ENCODE results near the gene GRIA4. TPM values are rescaled to one million over a fixed set of nuclear protein-coding genes. Genes with fewer than 3 reads are reported as not detected.
"Not testable (repeated sequence)": the region's sequence is repeated elsewhere in the genome, so short reads cannot be mapped to it uniquely, and the experiment has no call there.

GRIA4 gene
- total RNA-seq, 2 experiments from 2014 or later: not detected

DNA sequence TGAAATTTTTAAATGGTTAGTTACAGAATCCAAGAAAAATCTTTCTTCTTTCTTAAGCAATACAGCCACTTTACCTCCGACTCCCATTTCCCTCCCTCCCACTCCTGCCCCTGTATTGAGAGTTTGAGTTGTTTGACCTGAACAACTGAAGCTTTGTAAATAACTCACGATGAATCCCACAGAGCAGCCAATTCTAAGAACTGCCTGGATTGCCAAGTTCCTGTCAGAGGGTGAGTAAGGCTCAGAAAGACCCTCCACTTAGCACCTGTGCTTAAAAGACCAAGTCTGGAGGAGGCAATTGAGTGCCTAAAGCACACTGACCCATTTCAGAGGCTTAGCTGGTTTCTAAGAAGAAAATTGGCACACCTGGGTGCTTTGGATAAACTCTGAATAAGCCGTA, 253.7 kb downstream of the GRIA4 start:
- Mint-ChIP-seq H3K27me3 (peaks cover 5% of the 10 kb centered on the region), H3K27ac (no peak overlapping the region), H3K36me3 (no peaks in the 10 kb centered on the region), H3K9me3 (no peaks in the 10 kb centered on the region), H3K4me3 (no peak overlapping the region), H3K4me1 (ENCODE audit: low read depth) (no peaks in the 10 kb centered on the region)
- ChIA-PET CTCF (interaction anchor here (0.9 to 2.2 kb wide), 5 partner anchors 9 to 916 kb away, joined by 3 to 12 read pairs (median 4); no protein-coding TSS in a partner anchor), POLR2A (no interaction called here)
- intact Hi-C loops (cut with micrococcal nuclease): no loop called here
- no peak for DNase-seq

DNA sequence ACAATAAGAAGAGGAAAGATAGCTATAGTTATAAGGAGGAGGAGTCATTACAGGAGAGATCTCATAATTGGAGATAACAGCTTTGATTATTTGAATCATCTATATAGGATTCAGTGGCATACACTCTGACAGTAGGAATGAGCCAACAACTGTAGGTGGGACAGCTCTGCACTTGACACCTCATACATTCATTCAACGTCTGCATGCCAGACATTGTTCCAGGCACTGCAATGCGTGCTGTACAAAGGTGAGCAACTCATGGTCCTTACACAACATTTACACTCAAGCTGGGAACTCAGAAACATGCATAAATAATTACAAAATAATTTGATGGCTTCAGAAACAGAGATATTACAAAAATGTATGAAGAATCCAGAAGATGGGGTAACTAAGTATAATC, 257.9 kb downstream of the GRIA4 start:
- H3K4me1 Mint-ChIP-seq (ENCODE audit: low read depth): no peaks in the 10 kb centered on the region

DNA sequence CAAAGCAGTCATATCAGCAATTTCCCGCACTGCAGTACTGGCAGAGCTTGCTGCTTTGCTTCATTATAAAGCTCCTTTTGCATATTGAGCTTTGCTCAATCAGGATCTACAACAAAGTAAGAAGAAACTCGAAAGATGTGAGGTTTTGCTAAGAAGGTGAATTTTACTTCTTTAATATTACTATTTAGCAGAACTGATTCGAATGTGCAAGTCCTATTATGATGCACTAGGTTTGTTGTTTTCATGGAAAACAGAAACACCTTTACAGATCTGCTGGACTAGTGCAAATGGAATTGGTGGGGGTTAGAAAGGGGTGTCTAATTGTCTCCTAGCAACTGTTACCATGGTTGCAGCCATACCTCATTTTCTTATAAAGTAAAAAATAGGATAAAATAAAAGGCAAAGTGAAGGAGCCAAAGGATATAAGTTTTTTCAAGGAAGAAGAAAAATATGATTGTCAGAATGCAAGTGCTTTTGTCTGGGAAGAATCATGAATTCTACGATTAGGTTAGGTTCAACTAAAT, 259.0 kb downstream of the GRIA4 start:
- POLR2A ChIA-PET: no interaction called here
- Mint-ChIP-seq H3K4me3 (no peak overlapping the region), H3K27me3 (peaks cover 1% of the 10 kb centered on the region), H3K27ac (no peak overlapping the region), H3K4me1 (ENCODE audit: low read depth) (no peaks in the 10 kb centered on the region), H3K9me3 (peaks cover under 1% of the 10 kb centered on the region), H3K36me3 (no peaks in the 10 kb centered on the region)
- CTCF ChIA-PET: no interaction called here
- no peak for DNase-seq
- intact Hi-C loops (cut with micrococcal nuclease): no loop called here

More for the DNA sequence above, 257.9 kb downstream of the GRIA4 start:
- intact Hi-C loops (cut with micrococcal nuclease): no loop called here
- CTCF ChIA-PET: no interaction called here
- POLR2A ChIA-PET: no interaction called here
- Mint-ChIP-seq H3K9me3 (no peaks in the 10 kb centered on the region), H3K4me3 (no peak overlapping the region), H3K27ac (no peak overlapping the region), H3K27me3 (peaks cover 3% of the 10 kb centered on the region), H3K36me3 (no peaks in the 10 kb centered on the region)
- no peak for DNase-seq

DNA sequence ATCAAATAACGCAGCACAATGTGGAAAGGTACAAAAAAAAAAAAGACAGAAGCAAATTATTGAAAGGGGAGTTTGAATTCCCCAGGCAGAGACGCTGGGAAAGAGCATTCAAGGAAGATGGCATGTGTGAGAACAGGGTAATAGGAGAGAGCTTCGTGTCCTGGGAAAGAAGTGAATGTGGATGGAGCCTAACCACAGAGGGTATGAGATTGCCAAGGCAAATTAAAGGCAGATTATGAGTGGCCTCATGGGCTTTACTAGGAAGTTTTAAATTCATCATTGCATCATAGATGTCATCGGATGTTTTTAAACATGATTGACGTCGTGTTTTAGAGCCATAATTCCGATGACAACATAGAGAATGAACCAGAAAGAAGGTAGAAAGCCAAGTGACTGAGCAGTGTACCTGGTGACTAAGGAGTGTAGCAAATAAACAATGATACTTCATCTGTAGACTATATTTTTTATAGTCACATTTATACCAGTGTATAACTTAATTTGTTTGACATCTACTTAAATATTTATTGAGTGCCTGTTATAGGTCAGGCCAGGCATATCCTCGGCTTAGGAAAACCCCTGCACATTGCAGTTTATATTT, 260.7 kb downstream of the GRIA4 start:
- ChIA-PET CTCF (no interaction called here), POLR2A (no interaction called here)
- no peak for DNase-seq
- Mint-ChIP-seq H3K27me3 (peaks cover 1% of the 10 kb centered on the region), H3K4me3 (no peak overlapping the region), H3K27ac (no peak overlapping the region), H3K9me3 (peaks cover 9% of the 10 kb centered on the region), H3K4me1 (ENCODE audit: low read depth) (no peaks in the 10 kb centered on the region), H3K36me3 (no peaks in the 10 kb centered on the region)
- intact Hi-C loops (cut with micrococcal nuclease): no loop called here

DNA sequence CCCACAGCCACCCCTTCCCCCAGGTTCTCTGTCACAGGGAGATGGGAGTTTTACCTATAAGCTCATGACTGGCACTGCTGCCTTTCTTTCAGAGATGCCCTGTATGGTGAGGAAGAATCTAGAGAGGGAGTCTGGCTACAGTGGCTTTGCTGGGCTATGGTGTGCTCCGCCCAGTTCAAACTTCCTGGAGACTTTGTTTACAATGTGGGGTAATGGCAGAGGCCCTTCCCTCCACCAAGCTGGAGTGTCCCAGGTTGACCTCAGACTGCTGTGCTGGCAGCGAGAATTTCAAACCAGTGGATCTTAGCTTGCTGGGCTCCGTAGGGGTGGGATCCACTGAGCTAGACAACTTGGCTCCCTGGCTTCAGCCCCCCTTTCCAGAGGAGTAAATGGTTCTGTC, 268.6 kb downstream of the GRIA4 start:
- intact Hi-C loops (cut with micrococcal nuclease): no loop called here
- H3K4me3 Mint-ChIP-seq: no peak overlapping the region
- no peak for DNase-seq
- peaks cover 9% of the 10 kb centered on the region for H3K9me3 Mint-ChIP-seq
- no peak overlapping the region for H3K27ac Mint-ChIP-seq
- H3K36me3 Mint-ChIP-seq: no peaks in the 10 kb centered on the region
- ChIA-PET CTCF (no interaction called here), POLR2A (no interaction called here)
- no peaks in the 10 kb centered on the region for H3K4me1 Mint-ChIP-seq (ENCODE audit: low read depth)
- peaks cover 9% of the 10 kb centered on the region for H3K27me3 Mint-ChIP-seq

DNA sequence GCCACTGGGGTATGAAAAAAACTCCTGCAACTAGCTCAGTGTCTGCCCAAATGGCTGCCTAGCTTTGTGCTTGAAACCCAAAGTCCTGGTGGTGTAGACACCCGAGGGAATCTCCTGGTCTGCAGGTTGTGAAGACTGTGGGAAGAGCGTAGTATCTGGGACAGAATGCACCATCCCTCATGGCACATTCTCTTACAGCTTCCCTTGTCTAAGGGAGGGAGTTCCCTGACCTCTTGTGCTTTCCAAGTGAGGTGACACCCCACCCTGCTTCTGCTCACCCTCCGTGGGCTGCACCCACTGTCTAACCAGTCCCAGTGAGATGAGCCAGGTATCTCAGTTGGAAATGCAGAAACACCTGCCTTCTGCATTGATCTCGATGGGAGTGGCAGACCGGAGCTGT, 269.1 kb downstream of the GRIA4 start:
- DNase-seq; H3K27ac Mint-ChIP-seq; CTCF ChIA-PET; H3K27me3 Mint-ChIP-seq; H3K4me1 Mint-ChIP-seq (ENCODE audit: low read depth); H3K9me3 Mint-ChIP-seq; H3K36me3 Mint-ChIP-seq; intact Hi-C loops (cut with micrococcal nuclease); POLR2A ChIA-PET; H3K4me3 Mint-ChIP-seq: not testable (repeated sequence)

DNA sequence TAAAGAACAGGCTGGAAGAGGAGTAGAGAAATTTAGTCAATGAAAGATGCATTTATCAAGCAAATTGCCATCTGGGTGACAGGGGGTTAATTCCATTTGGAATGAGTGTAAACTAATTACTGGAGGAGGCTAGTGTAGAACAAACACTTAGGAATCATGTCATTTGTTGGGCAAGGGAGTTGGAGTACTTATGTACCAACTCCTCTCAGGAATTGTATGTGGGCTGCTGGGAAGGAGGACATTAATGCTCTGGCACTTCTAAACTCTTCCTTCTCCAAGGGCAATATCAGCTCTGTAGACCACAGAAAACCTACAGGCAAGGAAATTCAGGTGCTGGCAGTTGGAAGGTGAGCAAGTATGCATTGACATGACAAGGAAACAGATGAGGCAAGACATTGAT, 271.2 kb downstream of the GRIA4 start:
- intact Hi-C loops (cut with micrococcal nuclease): no loop called here
- ChIA-PET POLR2A (no interaction called here), CTCF (no interaction called here)
- Mint-ChIP-seq H3K36me3 (no peaks in the 10 kb centered on the region), H3K27ac (no peak overlapping the region), H3K4me3 (no peak overlapping the region), H3K4me1 (ENCODE audit: low read depth) (no peaks in the 10 kb centered on the region), H3K27me3 (peaks cover 9% of the 10 kb centered on the region), H3K9me3 (no peaks in the 10 kb centered on the region)
- no peak for DNase-seq

DNA sequence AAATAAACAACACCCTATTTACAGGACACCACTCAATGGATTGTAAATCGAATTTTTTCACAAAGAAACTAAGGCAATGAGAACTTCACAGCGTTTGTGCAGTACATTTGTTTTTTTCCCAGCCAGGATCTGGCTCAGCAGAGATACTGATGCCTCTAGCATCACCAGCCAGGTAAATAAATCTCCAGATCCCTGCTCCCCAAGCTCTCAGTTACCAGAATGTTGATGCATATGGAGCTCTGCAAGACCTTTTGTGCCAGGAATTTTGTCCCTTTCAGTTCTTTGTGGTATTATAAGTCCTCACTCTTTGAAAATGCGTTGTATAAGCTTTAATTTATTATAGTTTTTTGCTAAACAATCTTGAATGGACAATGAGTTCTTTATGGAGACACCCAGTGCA, 274.6 kb downstream of the GRIA4 start:
- H3K27ac Mint-ChIP-seq: no peak overlapping the region
- POLR2A ChIA-PET: no interaction called here
- H3K4me1 Mint-ChIP-seq (ENCODE audit: low read depth): no peaks in the 10 kb centered on the region
- DNase-seq: no peak
- CTCF ChIA-PET: no interaction called here
- no peaks in the 10 kb centered on the region for H3K9me3 Mint-ChIP-seq
- no peak overlapping the region for H3K4me3 Mint-ChIP-seq
- no peaks in the 10 kb centered on the region for H3K36me3 Mint-ChIP-seq
- intact Hi-C loops (cut with micrococcal nuclease): no loop called here
- peaks cover 2% of the 10 kb centered on the region for H3K27me3 Mint-ChIP-seq

DNA sequence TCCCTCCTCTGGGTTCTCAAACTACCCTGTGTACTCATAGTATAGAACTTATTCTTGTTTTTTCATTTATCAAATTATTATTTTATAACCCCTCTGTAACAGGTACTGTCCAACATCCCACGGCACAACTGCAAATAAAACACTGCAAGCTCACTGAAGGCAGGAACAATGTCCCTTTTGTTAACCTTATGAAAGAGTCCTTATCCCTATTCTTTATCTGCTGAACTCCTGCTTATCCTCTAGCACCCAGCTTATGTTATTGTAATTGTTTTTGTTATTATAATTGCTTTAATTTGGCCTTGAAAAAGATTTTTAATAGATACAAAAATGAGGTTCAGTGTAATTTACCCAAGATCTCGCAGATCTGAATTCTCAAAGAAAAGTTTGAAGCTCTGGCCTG, 281.8 kb downstream of the GRIA4 start:
- H3K27ac Mint-ChIP-seq: no peak overlapping the region
- H3K9me3 Mint-ChIP-seq: no peaks in the 10 kb centered on the region
- POLR2A ChIA-PET: no interaction called here
- CTCF ChIA-PET: interaction anchor here (0.7 kb wide), 1 partner anchor 1459 kb away, joined by 3 read pairs; no protein-coding TSS in a partner anchor
- no peak overlapping the region for H3K4me3 Mint-ChIP-seq
- H3K27me3 Mint-ChIP-seq: no peaks in the 10 kb centered on the region
- no peaks in the 10 kb centered on the region for H3K4me1 Mint-ChIP-seq (ENCODE audit: low read depth)
- no peaks in the 10 kb centered on the region for H3K36me3 Mint-ChIP-seq
- intact Hi-C loops (cut with micrococcal nuclease): no loop called here
- DNase-seq: no peak

DNA sequence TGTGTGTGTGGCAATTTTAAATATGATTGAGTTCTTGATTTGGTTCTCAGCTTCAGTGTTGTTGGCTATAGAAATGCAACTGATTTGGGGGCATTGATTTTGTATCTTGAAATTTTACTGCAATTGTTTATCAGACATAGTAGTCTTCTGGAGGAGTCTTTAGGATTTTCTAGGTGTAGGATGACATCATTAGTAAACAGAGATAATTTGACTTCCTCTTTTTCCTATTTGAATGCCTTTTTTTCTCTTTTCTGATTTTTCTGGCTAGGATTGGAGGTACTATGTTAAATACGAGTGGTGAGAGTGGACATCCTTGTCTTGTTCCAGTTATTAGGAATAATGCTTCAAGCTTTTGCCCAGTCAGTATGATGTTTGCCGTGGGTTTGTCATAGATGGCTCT, 287.3 kb downstream of the GRIA4 start:
- Mint-ChIP-seq H3K36me3 (no peaks in the 10 kb centered on the region), H3K9me3 (no peaks in the 10 kb centered on the region), H3K27me3 (peaks cover 2% of the 10 kb centered on the region), H3K4me1 (ENCODE audit: low read depth) (no peaks in the 10 kb centered on the region), H3K4me3 (no peak overlapping the region), H3K27ac (no peak overlapping the region)
- ChIA-PET CTCF (no interaction called here), POLR2A (no interaction called here)
- DNase-seq: no peak
- intact Hi-C loops (cut with micrococcal nuclease): no loop called here

DNA sequence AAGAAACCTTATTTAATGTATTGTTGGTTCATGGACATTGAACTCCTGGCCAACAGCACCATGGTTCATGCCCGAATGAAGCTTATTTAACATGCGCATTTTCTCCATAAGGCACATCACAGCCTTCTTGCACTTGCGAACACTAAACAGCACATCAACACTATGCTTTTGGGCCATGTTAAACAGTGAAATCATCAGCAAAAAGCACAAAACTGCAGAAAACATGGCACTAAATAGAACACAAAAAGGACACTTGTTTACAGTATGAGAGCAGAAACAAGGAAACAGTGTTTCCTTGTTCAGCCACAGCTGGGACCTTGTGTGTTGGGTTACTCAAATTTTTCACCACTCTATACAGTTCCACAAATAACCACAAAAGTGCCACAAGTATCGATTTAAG, 289.9 kb downstream of the GRIA4 start:
- no peak overlapping the region for H3K4me3 Mint-ChIP-seq
- ChIA-PET CTCF (no interaction called here), POLR2A (no interaction called here)
- no peaks in the 10 kb centered on the region for H3K4me1 Mint-ChIP-seq (ENCODE audit: low read depth)
- no peak overlapping the region for H3K27ac Mint-ChIP-seq
- no peak for DNase-seq
- peaks cover 2% of the 10 kb centered on the region for H3K27me3 Mint-ChIP-seq
- intact Hi-C loops (cut with micrococcal nuclease): no loop called here
- no peaks in the 10 kb centered on the region for H3K9me3 Mint-ChIP-seq
- H3K36me3 Mint-ChIP-seq: no peaks in the 10 kb centered on the region

DNA sequence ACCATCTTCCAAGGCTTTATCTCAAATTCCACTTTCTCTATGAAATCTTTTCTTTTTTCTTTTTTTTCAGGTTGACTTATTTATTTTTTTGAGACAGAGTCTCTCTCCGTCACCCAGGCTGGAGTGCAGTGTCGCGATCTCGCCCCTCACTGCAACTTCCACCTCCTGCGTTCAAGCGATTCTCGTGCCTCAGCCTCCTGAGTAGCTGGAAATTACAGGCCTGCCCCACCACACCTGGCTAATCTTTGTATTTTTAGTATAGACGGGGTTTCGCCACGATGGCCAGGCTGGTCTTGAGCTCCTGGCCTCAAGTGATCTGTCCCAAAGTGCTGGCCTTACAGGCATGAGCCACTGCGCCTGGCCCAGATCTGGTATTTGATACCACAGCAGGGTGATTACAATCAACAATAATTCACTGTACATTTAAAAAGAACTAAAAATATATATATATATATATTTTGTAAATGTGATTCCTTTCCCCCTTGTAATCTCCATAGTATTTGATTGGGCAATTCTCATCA, 290.7 kb downstream of the GRIA4 start:
- Mint-ChIP-seq H3K36me3 (no peaks in the 10 kb centered on the region), H3K27ac (no peak overlapping the region), H3K4me1 (ENCODE audit: low read depth) (no peaks in the 10 kb centered on the region), H3K27me3 (peaks cover 2% of the 10 kb centered on the region), H3K9me3 (no peaks in the 10 kb centered on the region), H3K4me3 (no peak overlapping the region)
- ChIA-PET CTCF (no interaction called here), POLR2A (no interaction called here)
- intact Hi-C loops (cut with micrococcal nuclease): no loop called here
- DNase-seq: no peak

DNA sequence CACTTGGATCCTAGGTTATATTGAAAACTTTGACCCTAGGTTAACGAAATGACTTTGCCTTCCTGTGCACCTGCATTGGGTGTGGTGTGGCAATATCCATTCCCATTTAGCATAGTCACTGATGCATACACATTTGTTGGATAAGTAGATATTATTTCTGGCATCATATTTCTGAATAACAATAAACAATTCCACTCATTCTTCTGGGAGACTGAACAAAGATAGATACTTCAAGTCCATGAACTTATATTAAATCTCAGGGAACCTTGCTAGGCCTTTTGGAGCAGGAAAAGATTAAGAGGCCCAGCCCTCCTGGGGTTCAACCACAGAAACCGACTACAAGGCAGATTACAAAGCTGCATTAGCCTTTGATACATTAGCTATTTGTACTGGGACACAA, 293.2 kb downstream of the GRIA4 start:
- Mint-ChIP-seq H3K9me3 (no peaks in the 10 kb centered on the region), H3K4me3 (no peak overlapping the region), H3K36me3 (no peaks in the 10 kb centered on the region), H3K27ac (no peak overlapping the region), H3K27me3 (peaks cover 2% of the 10 kb centered on the region), H3K4me1 (ENCODE audit: low read depth) (no peaks in the 10 kb centered on the region)
- ChIA-PET POLR2A (no interaction called here), CTCF (no interaction called here)
- no peak for DNase-seq
- intact Hi-C loops (cut with micrococcal nuclease): no loop called here
